Effector memory CD4-positive, alpha-beta T cell (primary cell): Measurements from ENCODE around the gene BASP1.
"Not testable (repeated sequence)": the region's sequence is repeated elsewhere in the genome, so short reads cannot be mapped to it uniquely, and the experiment has no call there.

Experiments used
- DNase-seq, 3 donors: peaks; one replicate each; pipeline ENCODE4 v3.0.0-alpha.2; 2020
- H3K27ac ChIP-seq: 2 replicates; pipeline ENCODE4 v1.7.0; 2013; ENCODE audit warnings: mild to moderate bottlenecking, low read length, moderate library complexity; ENCODE audit not compliant: insufficient read depth, poor library complexity, severe bottlenecking
- H3K27me3 ChIP-seq: replicated peaks from 2 replicates; pipeline ENCODE4 v1.7.0; 2013; ENCODE audit warnings: mild to moderate bottlenecking, low read length; ENCODE audit not compliant: insufficient read depth, control insufficient read depth, poor library complexity, severe bottlenecking
- H3K36me3 ChIP-seq: 2 replicates; pipeline ENCODE4 v1.7.0; 2013; ENCODE audit warnings: mild to moderate bottlenecking, low read length, moderate library complexity; ENCODE audit not compliant: control insufficient read depth, insufficient read depth
- H3K4me1 ChIP-seq: 2 replicates; pipeline ENCODE4 v1.7.0; 2013; ENCODE audit warnings: low read length, mild to moderate bottlenecking; ENCODE audit not compliant: control insufficient read depth, insufficient read depth, poor library complexity, severe bottlenecking
- H3K4me3 ChIP-seq: 2 replicates; pipeline ENCODE4 v1.7.0; 2013; ENCODE audit warnings: low read length, low read depth, mild to moderate bottlenecking; ENCODE audit not compliant: insufficient read depth, poor library complexity, severe bottlenecking
- H3K9me3 ChIP-seq: 2 replicates; pipeline ENCODE4 v1.7.0; 2013; ENCODE audit warnings: mild to moderate bottlenecking, low read length, moderate library complexity; ENCODE audit not compliant: control insufficient read depth

Gene BASP1

DNA sequence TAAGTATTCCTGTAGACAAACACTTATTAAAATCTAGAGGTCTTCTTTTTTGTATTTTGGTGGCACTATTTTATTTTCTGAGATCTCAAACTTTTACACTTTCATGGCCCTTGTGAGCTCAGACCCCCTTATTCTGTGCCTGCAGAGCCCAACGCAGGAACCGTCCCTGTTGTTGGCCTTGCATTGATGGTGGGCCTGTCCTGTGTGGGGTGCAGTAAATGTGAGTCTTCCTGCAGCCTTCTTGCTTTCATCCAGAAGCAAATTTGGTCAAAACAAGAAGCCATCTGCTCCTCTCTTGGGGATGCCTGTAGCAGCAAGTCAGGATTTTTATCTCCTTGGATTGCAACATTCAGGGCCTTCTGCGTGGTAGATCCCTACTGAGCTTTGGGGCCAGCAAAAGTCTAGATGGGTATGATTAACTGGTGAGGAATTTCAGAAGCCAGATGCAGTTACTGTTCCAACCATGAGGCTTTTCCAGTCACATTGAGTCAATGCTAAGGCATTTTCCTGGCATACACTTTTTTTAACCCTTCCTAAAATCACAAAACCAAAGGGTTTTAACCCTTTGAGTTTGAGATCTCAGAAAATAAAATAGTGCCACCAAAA, 31.7 kb downstream of the BASP1 start:
- H3K27me3 ChIP-seq = no peaks in the 10 kb centered on the region
- H3K36me3 ChIP-seq = no peaks in the 10 kb centered on the region
- H3K4me3 ChIP-seq = no peak overlapping the region
- no peaks in the 10 kb centered on the region for H3K4me1 ChIP-seq
- H3K9me3 ChIP-seq = no peaks in the 10 kb centered on the region
- no peak for DNase-seq
- H3K27ac ChIP-seq = no peak overlapping the region

- H3K4me1 ChIP-seq, H3K9me3 ChIP-seq, H3K36me3 ChIP-seq, H3K27me3 ChIP-seq, H3K27ac ChIP-seq, DNase-seq, H3K4me3 ChIP-seq: not testable (repeated sequence)
Observed at GRCh38 chr5:17249841-17250240, 32.4 kb downstream of the BASP1 start.

- no peak overlapping the region for H3K27ac ChIP-seq
- H3K4me1 ChIP-seq = no peaks in the 10 kb centered on the region
- H3K9me3 ChIP-seq = no peaks in the 10 kb centered on the region
- H3K4me3 ChIP-seq = no peak overlapping the region
- DNase-seq = no peak
- H3K27me3 ChIP-seq = no peaks in the 10 kb centered on the region
- no peaks in the 10 kb centered on the region for H3K36me3 ChIP-seq
Observed at GRCh38 chr5:17252543-17252942, 35.1 kb downstream of the BASP1 start.

DNA sequence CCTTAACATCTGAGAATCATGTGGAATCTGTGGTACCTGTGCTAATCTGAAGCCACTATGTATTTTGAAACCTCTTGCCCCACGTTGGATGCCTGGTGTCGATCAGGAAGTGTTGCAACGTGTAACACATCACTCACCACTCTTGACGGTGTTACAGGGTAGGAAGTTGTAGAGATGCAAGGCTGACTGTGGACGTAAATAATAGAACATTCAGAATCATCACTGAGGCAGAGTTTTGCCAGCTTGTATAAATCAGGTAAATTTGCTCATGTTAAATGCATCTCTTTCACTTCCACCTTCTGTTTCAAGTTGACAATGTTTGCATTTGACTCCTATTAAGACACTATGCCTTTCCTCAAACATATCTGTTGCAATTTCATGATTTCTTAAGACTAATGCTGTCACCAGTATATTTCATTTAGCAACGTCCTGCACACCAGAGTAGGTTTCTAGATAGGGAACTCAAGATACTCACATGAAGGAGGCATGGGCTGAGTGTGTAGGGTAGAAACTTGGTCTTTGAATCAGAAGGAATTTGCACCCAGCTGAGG, 38.1 kb downstream of the BASP1 start:
- no peak overlapping the region for H3K4me3 ChIP-seq
- H3K9me3 ChIP-seq = no peaks in the 10 kb centered on the region
- DNase-seq = no peak
- H3K36me3 ChIP-seq = no peaks in the 10 kb centered on the region
- H3K4me1 ChIP-seq = no peaks in the 10 kb centered on the region
- H3K27me3 ChIP-seq = no peaks in the 10 kb centered on the region
- no peak overlapping the region for H3K27ac ChIP-seq

GRCh38 chr5:17256171-17256570, 38.7 kb downstream of the BASP1 start:
- Histone ChIP-seq H3K27ac (no peak overlapping the region), H3K36me3 (no peaks in the 10 kb centered on the region), H3K27me3 (no peaks in the 10 kb centered on the region), H3K9me3 (no peaks in the 10 kb centered on the region), H3K4me3 (no peak overlapping the region), H3K4me1 (no peaks in the 10 kb centered on the region)
- DNase-seq = no peak

DNA sequence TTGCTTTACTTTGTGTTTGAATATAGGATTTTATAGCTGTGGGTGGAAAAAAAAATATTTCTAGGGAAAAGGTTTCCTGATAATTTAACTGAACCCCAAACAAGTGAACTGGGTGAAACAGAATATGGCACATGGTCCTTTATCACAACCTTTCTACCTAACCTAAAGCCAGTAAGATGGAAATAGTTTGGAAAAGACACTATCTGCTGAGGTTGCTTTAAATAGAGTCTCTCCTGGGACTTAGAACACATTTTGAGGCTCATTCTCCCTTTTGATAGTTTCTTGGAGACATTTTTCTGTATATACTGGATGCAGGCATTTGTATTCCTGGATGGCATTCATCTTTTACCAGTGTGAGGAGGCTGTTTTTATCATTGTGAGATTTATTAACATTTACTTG, 39.4 kb downstream of the BASP1 start:
- Histone ChIP-seq H3K27ac (no peak overlapping the region), H3K4me3 (no peak overlapping the region), H3K27me3 (no peaks in the 10 kb centered on the region), H3K36me3 (no peaks in the 10 kb centered on the region), H3K4me1 (no peaks in the 10 kb centered on the region), H3K9me3 (no peaks in the 10 kb centered on the region)
- DNase-seq = no peak

DNA sequence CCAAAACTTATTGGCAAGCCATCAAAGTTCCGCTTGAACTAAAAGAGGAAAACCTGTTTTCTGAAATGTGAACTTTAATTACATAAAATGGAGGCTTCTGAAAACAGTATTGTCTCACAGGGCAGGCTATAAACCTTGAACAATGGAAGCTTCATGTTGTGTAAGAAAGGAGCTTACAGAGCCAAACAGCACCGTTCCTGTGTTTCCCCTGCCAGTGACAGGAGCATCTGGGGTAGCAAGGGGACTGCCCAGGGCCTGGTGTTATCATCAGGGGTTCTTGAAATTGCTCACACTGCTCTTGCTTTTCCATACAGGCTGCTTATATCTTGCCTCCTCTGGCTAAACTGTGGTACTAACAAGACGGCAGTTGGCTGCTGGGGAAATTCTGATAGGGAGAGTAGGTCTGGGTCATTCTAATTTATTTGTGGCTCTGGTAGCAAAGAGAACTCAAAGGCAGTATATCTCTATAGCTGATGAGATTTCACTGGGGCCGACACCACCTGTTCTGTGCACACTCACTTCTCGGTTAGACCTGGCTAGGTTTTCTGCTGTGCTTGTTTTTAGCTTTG, 40.4 kb downstream of the BASP1 start:
- H3K27me3 ChIP-seq = no peaks in the 10 kb centered on the region
- no peaks in the 10 kb centered on the region for H3K4me1 ChIP-seq
- H3K27ac ChIP-seq = no peak overlapping the region
- no peaks in the 10 kb centered on the region for H3K36me3 ChIP-seq
- no peak overlapping the region for H3K4me3 ChIP-seq
- no peaks in the 10 kb centered on the region for H3K9me3 ChIP-seq
- no peak for DNase-seq

DNA sequence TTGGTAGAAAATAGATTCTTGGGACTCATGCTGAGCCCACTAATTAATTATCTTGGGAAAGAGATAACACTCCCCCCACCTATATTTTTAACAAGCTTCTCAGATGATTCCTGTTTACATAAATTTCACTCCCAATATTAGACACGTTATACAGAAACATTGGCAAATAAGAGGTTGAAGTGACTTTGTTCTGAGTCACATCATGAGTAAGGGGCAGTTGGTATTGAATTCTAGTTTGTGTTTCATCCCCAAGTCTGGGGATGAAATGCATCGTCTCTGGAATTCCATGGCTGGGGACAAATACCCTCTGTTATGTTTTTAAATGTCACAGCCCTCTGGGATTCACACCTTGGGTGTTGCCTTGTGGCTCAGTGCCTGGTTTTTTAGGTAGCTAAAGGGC, 41.0 kb downstream of the BASP1 start:
- Histone ChIP-seq H3K27me3 (no peaks in the 10 kb centered on the region), H3K36me3 (no peaks in the 10 kb centered on the region), H3K4me1 (no peaks in the 10 kb centered on the region), H3K9me3 (no peaks in the 10 kb centered on the region), H3K27ac (no peak overlapping the region), H3K4me3 (no peak overlapping the region)
- no peak for DNase-seq

DNA sequence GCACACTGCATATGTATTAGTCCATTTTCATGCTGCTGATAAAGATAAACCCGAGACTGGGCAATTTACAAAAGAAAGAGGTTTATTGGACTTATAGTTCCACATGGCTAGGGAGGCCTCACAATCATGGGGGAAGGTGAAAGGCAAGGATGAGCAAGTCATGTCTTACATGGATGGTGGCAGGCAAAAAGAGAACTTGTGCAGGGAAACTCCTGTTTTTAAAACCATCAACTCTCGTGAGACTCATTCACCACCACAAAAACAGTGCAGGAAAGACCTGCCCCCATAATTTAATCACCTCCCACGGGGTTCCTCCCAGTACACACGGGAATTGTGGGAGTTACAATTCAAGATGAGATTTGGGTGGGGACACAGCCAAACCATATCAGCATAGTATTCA, 41.6 kb downstream of the BASP1 start:
- H3K4me3 ChIP-seq, H3K4me1 ChIP-seq, H3K9me3 ChIP-seq, H3K27ac ChIP-seq, H3K27me3 ChIP-seq, DNase-seq, H3K36me3 ChIP-seq: not testable (repeated sequence)

- Histone ChIP-seq H3K4me1 (no peaks in the 10 kb centered on the region), H3K4me3 (no peak overlapping the region), H3K9me3 (no peaks in the 10 kb centered on the region), H3K27ac (no peak overlapping the region), H3K36me3 (no peaks in the 10 kb centered on the region), H3K27me3 (no peaks in the 10 kb centered on the region)
- DNase-seq = no peak
Observed at GRCh38 chr5:17259630-17260257, 42.3 kb downstream of the BASP1 start.
